Liver (tissue), 9 donors: Measurements from ENCODE around the gene CLMN. TPM values are rescaled to one million over a fixed set of nuclear protein-coding genes. Genes with fewer than 3 reads are reported as not detected.

Source experiments
- DNase-seq: peaks from one replicate; pipeline ENCODE4 v3.0.0-alpha.2; 2017; ENCODE audit warnings: low spot score
- H3K27ac ChIP-seq, 2 donors: one replicate each; pipeline ENCODE4 v1.7.0; 2013; ENCODE audit warnings: inconsistent platforms in 2 of 2, low read length in 2 of 2, control low read depth in 1 of 2, low read depth in 1 of 2, mild to moderate bottlenecking in 1 of 2
- H3K27me3 ChIP-seq, 4 donors: one replicate each; pipeline versions ENCODE4 v1.6.1 to v1.7.0; 2013; ENCODE audit warnings: low read length in 3 of 4, inconsistent platforms in 1 of 4, mild to moderate bottlenecking in 1 of 4, moderate library complexity in 1 of 4; ENCODE audit not compliant: control insufficient read depth in 4 of 4, insufficient read depth in 4 of 4
- H3K36me3 ChIP-seq, 4 donors: one replicate each; pipeline versions ENCODE4 v1.6.1 to v1.7.0; 2013; ENCODE audit warnings: low read length in 3 of 4, mild to moderate bottlenecking in 3 of 4, low read depth in 1 of 4, moderate library complexity in 1 of 4; ENCODE audit not compliant: control insufficient read depth in 4 of 4, insufficient read depth in 3 of 4
- H3K4me1 ChIP-seq, 4 donors: one replicate each; pipeline versions ENCODE4 v1.6.1 to v1.7.0; 2013; ENCODE audit warnings: low read length in 3 of 4, mild to moderate bottlenecking in 3 of 4, moderate library complexity in 1 of 4; ENCODE audit not compliant: control insufficient read depth in 4 of 4, insufficient read depth in 4 of 4
- H3K4me3 ChIP-seq, 3 donors: one replicate each; pipeline versions ENCODE4 v1.6.1 to v1.7.0; 2013; ENCODE audit warnings: low read length in 3 of 3, control low read depth in 1 of 3, low read depth in 1 of 3, mild to moderate bottlenecking in 1 of 3
- H3K9ac ChIP-seq, 2 donors: one replicate each; pipeline ENCODE4 v1.7.0; 2013; ENCODE audit warnings: low read length in 2 of 2, mild to moderate bottlenecking in 2 of 2, moderate library complexity in 2 of 2, control low read depth in 1 of 2, low read depth in 1 of 2
- H3K9me3 ChIP-seq, 4 donors: one replicate each; pipeline versions ENCODE4 v1.6.1 to v1.7.0; 2013; ENCODE audit warnings: low read length in 3 of 4; ENCODE audit not compliant: control insufficient read depth in 4 of 4
- EGR1 ChIP-seq, 2 donors: IDR thresholded peaks; 2 replicates each; pipeline ENCODE4 v1.6.1; 2016 to 2018; ENCODE audit warnings: antibody characterized with exemption in 2 of 2, low read depth in 2 of 2
- FOXA1 ChIP-seq: IDR thresholded peaks from 2 replicates; pipeline ENCODE4 v1.6.1; 2016; ENCODE audit warnings: antibody characterized with exemption
- FOXA2 ChIP-seq: IDR thresholded peaks from 2 replicates; pipeline ENCODE4 v1.6.1; 2016; ENCODE audit warnings: antibody characterized with exemption
- HNF4G ChIP-seq: IDR thresholded peaks from 2 replicates; pipeline ENCODE4 v1.6.1; 2016; ENCODE audit warnings: antibody characterized with exemption
- YY1 ChIP-seq: IDR thresholded peaks from 2 replicates; pipeline ENCODE4 v1.6.1; 2016; ENCODE audit warnings: antibody characterized with exemption, mild to moderate bottlenecking
- ZBTB33 ChIP-seq: IDR thresholded peaks from 2 replicates; pipeline ENCODE4 v1.6.1; 2016; ENCODE audit warnings: antibody characterized with exemption
- WGBS: extraction: QIAGEN DNeasy Blood & Tissue Kit; methylation state at CpG from one replicate; pipeline ENCODE4 v1.1.7; 2013; 5-methylcytosine and 5-hydroxymethylcytosine counted together
- polyA plus RNA-seq, 2 donors: library from polyadenylated mRNA; stranded (reverse) in 1 of 2; unstranded in 1 of 2; fragments of 200-250 nt in 1 of 2; fragments of >200 nt in 1 of 2; fragmentation: Nextera tagmentation in 1 of 2; extraction: Ambion mirVana in 1 of 2; gene quantifications; one replicate each; pipeline versions ENCODE4 v1.2.1 to v1.2.3, GENCODE V29; 2013 to 2015
- total RNA-seq, 2 donors: library from RNA; depleted of rRNA; stranded (reverse); fragments of >200 nt; gene quantifications; one replicate each; pipeline ENCODE4 v1.2.3, GENCODE V29; 2014
- TF ChIP-seq, protein P1 (sequence below): IDR thresholded peaks from 2 replicates; pipeline ENCODE4 v1.6.1; 2016; ENCODE audit warnings: antibody characterized with exemption, mild to moderate bottlenecking
- TF ChIP-seq, protein P2 (sequence below): fragments of 150-350 bp; IDR thresholded peaks from 2 replicates; pipeline ENCODE4 v1.5.1; 2017; ENCODE audit warnings: improper control_type of control experiment, low read depth, low read length; ENCODE audit not compliant: missing input control
- TF ChIP-seq, protein P3 (sequence below): IDR thresholded peaks from 2 replicates; pipeline ENCODE4 v1.6.1; 2016; ENCODE audit warnings: antibody characterized with exemption
- donor health status: healthy.
- donor health status: healthy.
- donor health status: healthy.
- donor health status: healthy.
- donor health status: healthy.

The CLMN gene
- total and polyA plus RNA-seq, 4 donors, result 6.0 to 41.1 (median 24.1) TPM

DNA sequence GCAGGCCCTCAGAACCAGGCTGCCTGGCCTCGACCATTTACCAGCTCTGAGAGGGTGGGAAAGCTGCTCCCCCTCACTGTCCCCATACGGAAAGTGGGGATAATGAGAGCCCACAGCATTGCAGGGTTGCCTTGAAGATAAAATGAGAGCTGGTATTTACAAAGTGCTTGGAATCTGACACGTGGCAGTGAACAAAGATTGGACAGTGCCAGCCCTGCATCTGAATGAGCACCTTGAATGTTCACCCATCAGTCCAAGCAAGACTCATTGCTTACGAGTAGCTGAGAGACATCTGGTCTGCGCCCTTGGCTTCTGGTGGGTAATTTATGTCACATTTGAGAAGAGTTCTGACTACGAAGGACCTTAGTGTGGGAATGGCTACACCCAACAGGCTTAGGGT lies 67.5 kb downstream of the CLMN start (continued):
- TF ChIP-seq, protein P1, sequence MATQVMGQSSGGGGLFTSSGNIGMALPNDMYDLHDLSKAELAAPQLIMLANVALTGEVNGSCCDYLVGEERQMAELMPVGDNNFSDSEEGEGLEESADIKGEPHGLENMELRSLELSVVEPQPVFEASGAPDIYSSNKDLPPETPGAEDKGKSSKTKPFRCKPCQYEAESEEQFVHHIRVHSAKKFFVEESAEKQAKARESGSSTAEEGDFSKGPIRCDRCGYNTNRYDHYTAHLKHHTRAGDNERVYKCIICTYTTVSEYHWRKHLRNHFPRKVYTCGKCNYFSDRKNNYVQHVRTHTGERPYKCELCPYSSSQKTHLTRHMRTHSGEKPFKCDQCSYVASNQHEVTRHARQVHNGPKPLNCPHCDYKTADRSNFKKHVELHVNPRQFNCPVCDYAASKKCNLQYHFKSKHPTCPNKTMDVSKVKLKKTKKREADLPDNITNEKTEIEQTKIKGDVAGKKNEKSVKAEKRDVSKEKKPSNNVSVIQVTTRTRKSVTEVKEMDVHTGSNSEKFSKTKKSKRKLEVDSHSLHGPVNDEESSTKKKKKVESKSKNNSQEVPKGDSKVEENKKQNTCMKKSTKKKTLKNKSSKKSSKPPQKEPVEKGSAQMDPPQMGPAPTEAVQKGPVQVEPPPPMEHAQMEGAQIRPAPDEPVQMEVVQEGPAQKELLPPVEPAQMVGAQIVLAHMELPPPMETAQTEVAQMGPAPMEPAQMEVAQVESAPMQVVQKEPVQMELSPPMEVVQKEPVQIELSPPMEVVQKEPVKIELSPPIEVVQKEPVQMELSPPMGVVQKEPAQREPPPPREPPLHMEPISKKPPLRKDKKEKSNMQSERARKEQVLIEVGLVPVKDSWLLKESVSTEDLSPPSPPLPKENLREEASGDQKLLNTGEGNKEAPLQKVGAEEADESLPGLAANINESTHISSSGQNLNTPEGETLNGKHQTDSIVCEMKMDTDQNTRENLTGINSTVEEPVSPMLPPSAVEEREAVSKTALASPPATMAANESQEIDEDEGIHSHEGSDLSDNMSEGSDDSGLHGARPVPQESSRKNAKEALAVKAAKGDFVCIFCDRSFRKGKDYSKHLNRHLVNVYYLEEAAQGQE, result no peak
- no peak for TF ChIP-seq HNF4G
- no peak for TF ChIP-seq YY1

GRCh38 chr14:95250936-95251335 lies 68.8 kb downstream of the CLMN start:
- no peak overlapping the region for H3K27ac ChIP-seq
- no peaks in the 10 kb centered on the region for H3K27me3 ChIP-seq
- H3K9ac ChIP-seq, result no peak overlapping the region
- no peaks in the 10 kb centered on the region for H3K9me3 ChIP-seq
- no peak overlapping the region for H3K4me3 ChIP-seq
- no peak for DNase-seq
- 91% methylated on average over 7 of the region's 7 CpGs for WGBS
- no peak for TF ChIP-seq YY1
- no peak for TF ChIP-seq EGR1 (IDR thresholded peaks at IDR 0.05; ENCODE audit: low read depth in 2 of 2)
- TF ChIP-seq, protein P2, sequence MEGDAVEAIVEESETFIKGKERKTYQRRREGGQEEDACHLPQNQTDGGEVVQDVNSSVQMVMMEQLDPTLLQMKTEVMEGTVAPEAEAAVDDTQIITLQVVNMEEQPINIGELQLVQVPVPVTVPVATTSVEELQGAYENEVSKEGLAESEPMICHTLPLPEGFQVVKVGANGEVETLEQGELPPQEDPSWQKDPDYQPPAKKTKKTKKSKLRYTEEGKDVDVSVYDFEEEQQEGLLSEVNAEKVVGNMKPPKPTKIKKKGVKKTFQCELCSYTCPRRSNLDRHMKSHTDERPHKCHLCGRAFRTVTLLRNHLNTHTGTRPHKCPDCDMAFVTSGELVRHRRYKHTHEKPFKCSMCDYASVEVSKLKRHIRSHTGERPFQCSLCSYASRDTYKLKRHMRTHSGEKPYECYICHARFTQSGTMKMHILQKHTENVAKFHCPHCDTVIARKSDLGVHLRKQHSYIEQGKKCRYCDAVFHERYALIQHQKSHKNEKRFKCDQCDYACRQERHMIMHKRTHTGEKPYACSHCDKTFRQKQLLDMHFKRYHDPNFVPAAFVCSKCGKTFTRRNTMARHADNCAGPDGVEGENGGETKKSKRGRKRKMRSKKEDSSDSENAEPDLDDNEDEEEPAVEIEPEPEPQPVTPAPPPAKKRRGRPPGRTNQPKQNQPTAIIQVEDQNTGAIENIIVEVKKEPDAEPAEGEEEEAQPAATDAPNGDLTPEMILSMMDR, result no peak
- TF ChIP-seq, protein P3, sequence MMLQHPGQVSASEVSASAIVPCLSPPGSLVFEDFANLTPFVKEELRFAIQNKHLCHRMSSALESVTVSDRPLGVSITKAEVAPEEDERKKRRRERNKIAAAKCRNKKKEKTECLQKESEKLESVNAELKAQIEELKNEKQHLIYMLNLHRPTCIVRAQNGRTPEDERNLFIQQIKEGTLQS, result no peak
- TF ChIP-seq FOXA1, result no peak
- TF ChIP-seq ZBTB33, result no peak
- no peak for TF ChIP-seq FOXA2
- TF ChIP-seq, protein P1, result no peak
- H3K4me1 ChIP-seq, result peaks cover 4 to 14% (median 10%) of the 10 kb centered on the region in 4 donors
- H3K36me3 ChIP-seq, result no peaks in the 10 kb centered on the region
